Neural progenitor cell (in vitro differentiated cells): ENCODE data around the gene PPP3R1. TPM values are rescaled to one million over a fixed set of nuclear protein-coding genes. Genes with fewer than 3 reads are reported as not detected.

Experiments used
- DNase-seq: peaks from one replicate; pipeline ENCODE4 v3.0.0-alpha.2; 2016; ENCODE audit warnings: low spot score
- H2AFZ ChIP-seq: fragments of 200-600 bp; sonication (generic); replicated peaks from 2 replicates; pipeline ENCODE4 v1.6.1; 2016; ENCODE audit warnings: antibody characterized with exemption
- H3F3A ChIP-seq: fragments of 200-600 bp; sonication (generic); 2 replicates; pipeline ENCODE4 v1.6.1; 2016; ENCODE audit warnings: antibody characterized with exemption, low read depth
- H3K27ac ChIP-seq: fragments of 200-600 bp; sonication (generic); 2 replicates; pipeline ENCODE4 v1.5.1; 2016; ENCODE audit warnings: mild to moderate bottlenecking
- H3K27me3 ChIP-seq: fragments of 200-600 bp; sonication (generic); 2 replicates; pipeline ENCODE4 v1.6.1; 2016; ENCODE audit warnings: mild to moderate bottlenecking, moderate library complexity
- H3K36me3 ChIP-seq: fragments of 200-600 bp; sonication (generic); 2 replicates; pipeline ENCODE4 v1.5.1; 2016
- H3K4me1 ChIP-seq: fragments of 200-600 bp; sonication (generic); 2 replicates; pipeline ENCODE4 v1.6.1; 2016; ENCODE audit warnings: mixed run types
- H3K4me2 ChIP-seq: fragments of 200-600 bp; sonication (generic); 2 replicates; pipeline ENCODE4 v1.6.1; 2016
- H3K4me3 ChIP-seq: fragments of 200-600 bp; sonication (generic); 2 replicates; pipeline ENCODE4 v1.5.1; 2016
- H3K79me2 ChIP-seq: fragments of 200-600 bp; sonication (generic); 2 replicates; pipeline ENCODE4 v1.6.1; 2016; ENCODE audit warnings: low read depth
- H3K9ac ChIP-seq: fragments of 200-600 bp; sonication (generic); 2 replicates; pipeline ENCODE4 v1.6.1; 2016
- H3K9me3 ChIP-seq: fragments of 200-600 bp; sonication (generic); 2 replicates; pipeline ENCODE4 v1.5.1; 2016; ENCODE audit warnings: low read depth
- H4K20me1 ChIP-seq: fragments of 200-600 bp; sonication (generic); 2 replicates; pipeline ENCODE4 v1.6.1; 2016; ENCODE audit warnings: low read depth
- H3K27ac Mint-ChIP-seq: 3 replicates; pipeline ENCODE4 v1.8.0; 2021; ENCODE audit warnings: mixed read lengths
- H3K27me3 Mint-ChIP-seq: 2 replicates; pipeline ENCODE4 v1.8.0; 2022; ENCODE audit warnings: low read depth, mild to moderate bottlenecking, inconsistent platforms, moderate library complexity, mixed read lengths; ENCODE audit not compliant: insufficient read depth
- H3K36me3 Mint-ChIP-seq: 3 replicates; pipeline ENCODE4 v1.8.0; 2021; ENCODE audit warnings: mixed read lengths
- H3K4me1 Mint-ChIP-seq: 3 replicates; pipeline ENCODE4 v1.8.0; 2021; ENCODE audit warnings: mixed read lengths
- H3K4me3 Mint-ChIP-seq: 3 replicates; pipeline ENCODE4 v1.8.0; 2021; ENCODE audit warnings: mild to moderate bottlenecking, moderate library complexity, mixed read lengths
- H3K9me3 Mint-ChIP-seq: 3 replicates; pipeline ENCODE4 v1.8.0; 2020; ENCODE audit warnings: mixed read lengths
- EZH2 ChIP-seq: fragments of 200-600 bp; sonication (generic); IDR thresholded peaks from 2 replicates; pipeline ENCODE4 v1.6.1; 2017; ENCODE audit warnings: antibody characterized with exemption, mild to moderate bottlenecking, moderate library complexity
- EZH2phosphoT487 ChIP-seq: fragments of 200-600 bp; sonication (generic); IDR thresholded peaks from 2 replicates; pipeline ENCODE4 v1.6.1; 2017; ENCODE audit warnings: antibody characterized with exemption
- total RNA-seq: library from RNA; depleted of rRNA; stranded (reverse); fragments of >200 nt; gene quantifications from 2 replicates; pipeline ENCODE4 v1.2.3, GENCODE V29; 2015; ENCODE audit warnings: low replicate concordance
- TF ChIP-seq, protein P1 (sequence below): fragments of 200-600 bp; sonication (generic); IDR thresholded peaks from 2 replicates; pipeline ENCODE4 v1.5.1; 2017; ENCODE audit warnings: antibody characterized with exemption, mild to moderate bottlenecking

Gene PPP3R1
- total RNA-seq, 1 donor from 2014 or later = 41.4 TPM

DNA sequence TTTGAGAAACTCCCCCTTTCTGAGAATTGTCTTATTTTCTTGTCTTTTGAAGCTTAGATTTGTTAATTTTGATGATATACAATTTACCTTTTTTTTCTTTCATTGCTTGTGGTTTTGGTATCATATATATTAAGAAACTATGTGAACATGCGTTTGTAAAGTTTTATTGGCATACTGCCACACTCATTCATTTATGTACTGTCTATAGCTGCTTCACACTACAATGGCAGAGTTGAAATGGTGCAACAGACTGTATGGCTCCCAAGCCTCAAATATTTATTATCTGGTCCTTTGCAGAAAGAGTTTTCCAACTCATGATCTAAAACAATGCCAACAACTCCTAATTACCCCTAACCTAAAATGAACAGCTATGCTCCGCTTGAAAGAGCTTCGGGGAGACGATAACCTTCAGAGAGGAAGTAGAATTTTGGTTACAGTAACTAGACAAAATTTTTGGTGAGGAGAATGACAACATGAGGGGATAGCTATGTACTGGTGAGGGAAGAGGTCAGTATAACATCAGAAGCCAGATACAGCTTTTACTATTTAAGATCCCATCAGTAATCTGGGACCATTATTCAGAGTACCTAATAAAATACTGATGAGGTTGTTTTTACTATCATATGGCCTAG is 16.1 kb downstream of the PPP3R1 start:
- no peaks in the 10 kb centered on the region for H3K9me3 ChIP-seq
- no peak overlapping the region for H2AFZ ChIP-seq
- H3K36me3 Mint-ChIP-seq = peaks cover 17% of the 10 kb centered on the region
- no peak overlapping the region for H3K27ac Mint-ChIP-seq
- no peak overlapping the region for H3K27ac ChIP-seq
- H3K4me3 ChIP-seq = no peak overlapping the region
- H3K27me3 ChIP-seq = no peaks in the 10 kb centered on the region
- H3K27me3 Mint-ChIP-seq = no peaks in the 10 kb centered on the region
- H3K4me3 Mint-ChIP-seq = no peak overlapping the region
- H3K79me2 ChIP-seq = peaks cover 98% of the 10 kb centered on the region
- TF ChIP-seq EZH2phosphoT487 = no peak
- no peak for TF ChIP-seq EZH2
- TF ChIP-seq, protein P1, sequence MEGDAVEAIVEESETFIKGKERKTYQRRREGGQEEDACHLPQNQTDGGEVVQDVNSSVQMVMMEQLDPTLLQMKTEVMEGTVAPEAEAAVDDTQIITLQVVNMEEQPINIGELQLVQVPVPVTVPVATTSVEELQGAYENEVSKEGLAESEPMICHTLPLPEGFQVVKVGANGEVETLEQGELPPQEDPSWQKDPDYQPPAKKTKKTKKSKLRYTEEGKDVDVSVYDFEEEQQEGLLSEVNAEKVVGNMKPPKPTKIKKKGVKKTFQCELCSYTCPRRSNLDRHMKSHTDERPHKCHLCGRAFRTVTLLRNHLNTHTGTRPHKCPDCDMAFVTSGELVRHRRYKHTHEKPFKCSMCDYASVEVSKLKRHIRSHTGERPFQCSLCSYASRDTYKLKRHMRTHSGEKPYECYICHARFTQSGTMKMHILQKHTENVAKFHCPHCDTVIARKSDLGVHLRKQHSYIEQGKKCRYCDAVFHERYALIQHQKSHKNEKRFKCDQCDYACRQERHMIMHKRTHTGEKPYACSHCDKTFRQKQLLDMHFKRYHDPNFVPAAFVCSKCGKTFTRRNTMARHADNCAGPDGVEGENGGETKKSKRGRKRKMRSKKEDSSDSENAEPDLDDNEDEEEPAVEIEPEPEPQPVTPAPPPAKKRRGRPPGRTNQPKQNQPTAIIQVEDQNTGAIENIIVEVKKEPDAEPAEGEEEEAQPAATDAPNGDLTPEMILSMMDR = no peak
- H3F3A ChIP-seq = peaks cover 8% of the 10 kb centered on the region
- H3K36me3 ChIP-seq = no peaks in the 10 kb centered on the region
- H3K4me1 ChIP-seq = peaks cover 30% of the 10 kb centered on the region
- peaks cover 4% of the 10 kb centered on the region for H3K4me1 Mint-ChIP-seq
- no peaks in the 10 kb centered on the region for H3K9me3 Mint-ChIP-seq
- DNase-seq = no peak
- H3K9ac ChIP-seq = no peak overlapping the region
- peaks cover 95% of the 10 kb centered on the region for H4K20me1 ChIP-seq
- H3K4me2 ChIP-seq = no peak overlapping the region

GRCh38 chr2:68235090-68235489 is 17.2 kb downstream of the PPP3R1 start:
- Mint-ChIP-seq H3K4me3 (no peak overlapping the region), H3K36me3 (peaks cover 11% of the 10 kb centered on the region)

GRCh38 chr2:68234405-68234804 is 17.9 kb downstream of the PPP3R1 start:
- peaks cover 91% of the 10 kb centered on the region for H4K20me1 ChIP-seq

More at GRCh38 chr2:68235090-68235489, 17.2 kb downstream of the PPP3R1 start:
- Histone ChIP-seq H3F3A (peaks cover 13% of the 10 kb centered on the region), H3K79me2 (peaks cover 98% of the 10 kb centered on the region), H3K27ac (no peak overlapping the region), H3K4me2 (no peak overlapping the region), H3K36me3 (no peaks in the 10 kb centered on the region), H3K9me3 (no peaks in the 10 kb centered on the region), H3K9ac (no peak overlapping the region), H2AFZ (no peak overlapping the region), H3K27me3 (no peaks in the 10 kb centered on the region), H3K4me1 (peaks cover 29% of the 10 kb centered on the region), H3K4me3 (no peak overlapping the region), H4K20me1 (peaks cover 95% of the 10 kb centered on the region)
- Mint-ChIP-seq H3K9me3 (no peaks in the 10 kb centered on the region), H3K27ac (no peak overlapping the region), H3K27me3 (no peaks in the 10 kb centered on the region), H3K4me1 (peaks cover 6% of the 10 kb centered on the region)
- no peak for DNase-seq
- TF ChIP-seq EZH2phosphoT487 = no peak
- TF ChIP-seq, protein P1 = no peak
- TF ChIP-seq EZH2 = no peak

More at GRCh38 chr2:68234405-68234804, 17.9 kb downstream of the PPP3R1 start:
- Mint-ChIP-seq H3K27me3 (no peaks in the 10 kb centered on the region), H3K36me3 (peaks cover 9% of the 10 kb centered on the region), H3K4me1 (peaks cover 6% of the 10 kb centered on the region), H3K27ac (no peak overlapping the region), H3K4me3 (no peak overlapping the region), H3K9me3 (no peaks in the 10 kb centered on the region)
- no peaks in the 10 kb centered on the region for H3K9me3 ChIP-seq
- no peak overlapping the region for H3K27ac ChIP-seq
- H3K9ac ChIP-seq = no peak overlapping the region
- TF ChIP-seq EZH2 (no peak), EZH2phosphoT487 (no peak)
- TF ChIP-seq, protein P1 = no peak
- peaks cover 27% of the 10 kb centered on the region for H3K4me1 ChIP-seq
- H3F3A ChIP-seq = peaks cover 13% of the 10 kb centered on the region
- peaks cover 98% of the 10 kb centered on the region for H3K79me2 ChIP-seq
- no peaks in the 10 kb centered on the region for H3K36me3 ChIP-seq
- no peak overlapping the region for H3K4me2 ChIP-seq
- H3K4me3 ChIP-seq = no peak overlapping the region
- no peaks in the 10 kb centered on the region for H3K27me3 ChIP-seq
- no peak for DNase-seq
- H2AFZ ChIP-seq = no peak overlapping the region
